ENCODE results near the gene FAM136A. TPM values are rescaled to one million over a fixed set of nuclear protein-coding genes. Genes with fewer than 3 reads are reported as not detected.
A peak's percentile ranks its signal among the peaks of the same experiment; 100 is the strongest.

Gene FAM136A
- 93.3 TPM for polyA plus RNA-seq (2012; ENCODE audit: insufficient read depth, insufficient read length)

- H3K4me3 ChIP-seq (ENCODE audit: low read length): peak within 1 kb of the TSS; percentile 89
- DNase-seq (ENCODE audit: low read depth, low spot score): peak; percentile 67
Measured at GRCh38 chr2:70301344-70302194, at the start of gene FAM136A. FAM136A (minus strand) TSS chr2:70302067; CDS start chr2:70302011, 56 bp downstream.

GRCh38 chr2:70349921-70350685 is 48.2 kb upstream of the FAM136A start:
- H3K4me3 ChIP-seq (ENCODE audit: low read length): no peak overlapping the region
- no peak for DNase-seq (ENCODE audit: low read depth, low spot score)

- no peak for DNase-seq (ENCODE audit: low read depth, low spot score)
- no peak overlapping the region for H3K4me3 ChIP-seq (ENCODE audit: low read length)
Measured at GRCh38 chr2:70347831-70348230, 46.0 kb upstream of the FAM136A start.

- H3K4me3 ChIP-seq (ENCODE audit: low read length): no peak overlapping the region
- DNase-seq (ENCODE audit: low read depth, low spot score): no peak
Measured at GRCh38 chr2:70344195-70344594, 42.3 kb upstream of the FAM136A start.

- H3K4me3 ChIP-seq (ENCODE audit: low read length): no peak overlapping the region
- DNase-seq (ENCODE audit: low read depth, low spot score): no peak
Measured at GRCh38 chr2:70341477-70341765, 39.6 kb upstream of the FAM136A start.

- DNase-seq (ENCODE audit: low read depth, low spot score): peak; percentile 27
- H3K4me3 ChIP-seq (ENCODE audit: low read length): no peak overlapping the region
Measured at GRCh38 chr2:70340761-70341476, 39.1 kb upstream of the FAM136A start.

- DNase-seq (ENCODE audit: low read depth, low spot score): no peak
- no peak overlapping the region for H3K4me3 ChIP-seq (ENCODE audit: low read length)
Measured at GRCh38 chr2:70340075-70340474, 38.2 kb upstream of the FAM136A start.

- H3K4me3 ChIP-seq (ENCODE audit: low read length): no peak overlapping the region
- no peak for DNase-seq (ENCODE audit: low read depth, low spot score)
Measured at GRCh38 chr2:70336552-70336951, 34.7 kb upstream of the FAM136A start.

- no peak for DNase-seq (ENCODE audit: low read depth, low spot score)
- no peak overlapping the region for H3K4me3 ChIP-seq (ENCODE audit: low read length)
Measured at GRCh38 chr2:70331012-70331411, 29.1 kb upstream of the FAM136A start.

GRCh38 chr2:70330476-70330875 is 28.6 kb upstream of the FAM136A start:
- DNase-seq (ENCODE audit: low read depth, low spot score): no peak
- no peak overlapping the region for H3K4me3 ChIP-seq (ENCODE audit: low read length)

- no peak overlapping the region for H3K4me3 ChIP-seq (ENCODE audit: low read length)
Measured at GRCh38 chr2:70328921-70329561, 27.2 kb upstream of the FAM136A start.

GRCh38 chr2:70325875-70326274 is 24.0 kb upstream of the FAM136A start:
- no peak for DNase-seq (ENCODE audit: low read depth, low spot score)
- H3K4me3 ChIP-seq (ENCODE audit: low read length): no peak overlapping the region

More at GRCh38 chr2:70328921-70329561, 27.2 kb upstream of the FAM136A start:
- no peak for DNase-seq (ENCODE audit: low read depth, low spot score)

- DNase-seq (ENCODE audit: low read depth, low spot score): no peak
- no peak overlapping the region for H3K4me3 ChIP-seq (ENCODE audit: low read length)
Measured at GRCh38 chr2:70322518-70322917, 20.7 kb upstream of the FAM136A start.

GRCh38 chr2:70321370-70321769 is 19.5 kb upstream of the FAM136A start:
- no peak for DNase-seq (ENCODE audit: low read depth, low spot score)
- H3K4me3 ChIP-seq (ENCODE audit: low read length): no peak overlapping the region

GRCh38 chr2:70314640-70315039 is 12.8 kb upstream of the FAM136A start:
- no peak for DNase-seq (ENCODE audit: low read depth, low spot score)
- H3K4me3 ChIP-seq (ENCODE audit: low read length): no peak overlapping the region

- no peak overlapping the region for H3K4me3 ChIP-seq (ENCODE audit: low read length)
- DNase-seq (ENCODE audit: low read depth, low spot score): no peak
Measured at GRCh38 chr2:70312560-70312959, 10.7 kb upstream of the FAM136A start.

- no peak for DNase-seq (ENCODE audit: low read depth, low spot score)
- no peak overlapping the region for H3K4me3 ChIP-seq (ENCODE audit: low read length)
Measured at GRCh38 chr2:70310899-70311298, 9.0 kb upstream of the FAM136A start.

- H3K4me3 ChIP-seq (ENCODE audit: low read length): no peak overlapping the region
- DNase-seq (ENCODE audit: low read depth, low spot score): no peak
Measured at GRCh38 chr2:70305531-70305930, 3.7 kb upstream of the FAM136A start.

GRCh38 chr2:70304498-70304897 is 2.6 kb upstream of the FAM136A start:
- DNase-seq (ENCODE audit: low read depth, low spot score): no peak
- no peak overlapping the region for H3K4me3 ChIP-seq (ENCODE audit: low read length)

Data from Jurkat, Clone E6-1 (cell line).